Loucy (cell line): ENCODE results near the gene GIPC1.

ENCODE experiments used
- CTCF ChIP-seq: fragments of 200-600 bp; sonication (generic); conservative IDR thresholded peaks from 2 replicates; pipeline ENCODE4 v1.5.1; 2014; ENCODE audit warnings: mild to moderate bottlenecking, antibody characterized with exemption, low read length
- EZH2phosphoT487 ChIP-seq: fragments of 200-600 bp; IDR thresholded peaks from 2 replicates; pipeline ENCODE4 v1.6.1; 2018; ENCODE audit warnings: antibody characterized with exemption, mild to moderate bottlenecking, moderate library complexity, borderline replicate concordance

- TF ChIP-seq CTCF (no peak), EZH2phosphoT487 (no peak)
Observed at GRCh38 chr19:14520543-14520942, 24.6 kb upstream of the GIPC1 start.
